ENCODE data around the gene GUCD1. TPM values are rescaled to one million over a fixed set of nuclear protein-coding genes. Genes with fewer than 3 reads are reported as not detected.
A peak's percentile ranks its signal among the peaks of the same experiment; 100 is the strongest.

GUCD1 gene
- total and polyA plus RNA-seq, 9 of the 15 experiments (the other 6 are each of a cell fraction or from before 2014, with no cell fraction given): 31.5 to 67.8 (median 50.3) TPM

DNA sequence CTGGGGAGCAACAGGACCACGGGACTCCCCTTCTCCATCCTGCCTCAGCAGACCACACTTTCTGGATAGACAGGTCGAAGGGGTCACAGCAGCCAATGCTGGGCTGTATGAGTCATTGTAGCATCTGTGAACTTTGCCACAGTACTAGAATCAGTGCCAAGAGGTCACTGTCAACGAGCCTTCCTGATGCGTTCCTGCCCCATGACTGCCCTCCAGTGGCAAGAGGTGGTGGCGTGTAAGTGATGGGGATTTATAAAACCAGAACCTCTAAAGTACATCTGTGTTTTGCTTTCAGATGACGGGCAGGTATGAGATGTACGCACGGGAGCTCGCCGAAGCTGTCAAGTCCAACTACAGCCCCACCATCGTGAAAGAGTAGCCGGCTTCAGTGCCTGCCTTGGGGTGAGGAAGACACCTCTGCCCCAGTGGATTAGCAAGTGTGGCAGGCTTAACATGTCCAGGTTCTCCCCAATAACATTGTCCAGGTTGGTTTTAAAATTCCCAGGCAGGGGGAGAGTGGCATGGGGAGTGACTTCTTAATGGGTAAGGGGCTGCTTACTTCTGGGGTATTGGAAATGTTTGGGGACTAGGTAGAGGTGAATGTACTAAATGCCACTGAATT lies 29.4 kb downstream of the GUCD1 start (continued):
- TF ChIP-seq TSHZ1 (CRISPR knock-in tag; IDR thresholded peaks at IDR 0.05): no peak
- peak; percentile 67; the same call in 1 of the 2 replicates for TF ChIP-seq JUN (IDR thresholded peaks at IDR 0.05; ENCODE audit: borderline replicate concordance, low read depth, low read length)
- TF ChIP-seq JUN (CRISPR knock-in tag; IDR thresholded peaks at IDR 0.05; ENCODE audit: borderline replicate concordance): no peak
- TF ChIP-seq GATA2 (CRISPR knock-in tag; IDR thresholded peaks at IDR 0.05): no peak
- no peak for TF ChIP-seq HLTF (IDR thresholded peaks at IDR 0.05)
- no peak for TF ChIP-seq ARID2 (IDR thresholded peaks at IDR 0.05)
- TF ChIP-seq NCOR1 (IDR thresholded peaks at IDR 0.05): peak; percentile 39; the same call in 1 of the 2 replicates
- TF ChIP-seq CREB5 (CRISPR knock-in tag; IDR thresholded peaks at IDR 0.05): no peak
- TF ChIP-seq KDM2B (CRISPR knock-in tag; IDR thresholded peaks at IDR 0.05): no peak
- TF ChIP-seq RREB1 (CRISPR knock-in tag; IDR thresholded peaks at IDR 0.05): no peak
- peak; percentile 85 for TF ChIP-seq ATF3 (IDR thresholded peaks at IDR 0.05)
- no peak for TF ChIP-seq ATF3 (CRISPR knock-in tag; conservative IDR thresholded peaks at IDR 0.05)
- TF ChIP-seq POLR3G (IDR thresholded peaks at IDR 0.05; ENCODE audit: extremely low read depth, insufficient read length, insufficient replicate concordance): no peak
- TF ChIP-seq MYC (IDR thresholded peaks at IDR 0.05; ENCODE audit: low read depth, low read length): no peak
- TF ChIP-seq MYC (CRISPR knock-in tag; IDR thresholded peaks at IDR 0.05; ENCODE audit: borderline replicate concordance, low read depth): no peak
- TF ChIP-seq ZFP36 (IDR thresholded peaks at IDR 0.05; ENCODE audit: low read depth, low read length, partially characterized antibody): no peak
